H1 (cell line): ENCODE results near the gene SH3BP5. TPM values are rescaled to one million over a fixed set of nuclear protein-coding genes. Genes with fewer than 3 reads are reported as not detected.

ENCODE experiments used
- CTCF ChIA-PET: fragments of 300-600 bp; sonication (Branson Sonifier 250); formaldehyde crosslinking; loops from one replicate; lab custom pipeline; 2021; ENCODE audit not compliant: partially characterized antibody; lab: Charles Lee
- POLR2A ChIA-PET: fragments of 300-600 bp; sonication (Branson Sonifier 250); formaldehyde crosslinking; loops from one replicate; lab custom pipeline; 2021; ENCODE audit warnings: inconsistent platforms; ENCODE audit not compliant: partially characterized antibody; lab: Charles Lee
- DNase-seq, 2 experiments: peaks; one replicate each; pipeline versions ENCODE4 v3.0.0 to v3.0.0-alpha.2; 2010 to 2022; ENCODE audit warnings: low spot score in 2 of 2, low read depth in 1 of 2, mixed read lengths in 1 of 2
- FAIRE-seq: peaks from 2 replicates; lab custom pipeline; 2011; peaks lifted over from hg19 to GRCh38; lab: Jason Lieb, UNC
- H2AFZ ChIP-seq: 2 replicates; pipeline ENCODE4 v1.8.1; 2012; ENCODE audit warnings: low read length, inconsistent platforms
- H2AK5ac ChIP-seq: 2 replicates; pipeline ENCODE4 v1.6.1; 2013; ENCODE audit warnings: low read depth, low read length
- H2BK120ac ChIP-seq: replicated peaks from 2 replicates; pipeline ENCODE3; 2013; ENCODE audit warnings: low read depth, low read length, inconsistent platforms
- H2BK12ac ChIP-seq: 2 replicates; pipeline ENCODE4 v1.6.1; 2013; ENCODE audit warnings: low read depth, low read length
- H2BK15ac ChIP-seq: 2 replicates; pipeline ENCODE4 v1.6.1; 2013; ENCODE audit warnings: low read length
- H2BK20ac ChIP-seq: 2 replicates; pipeline ENCODE4 v1.6.1; 2013; ENCODE audit warnings: low read length
- H2BK5ac ChIP-seq: 2 replicates; pipeline ENCODE4 v1.6.1; 2013; ENCODE audit warnings: low read depth, low read length
- H3K14ac ChIP-seq: 2 replicates; pipeline ENCODE4 v1.6.1; 2013; ENCODE audit warnings: inconsistent platforms; ENCODE audit not compliant: insufficient read length
- H3K18ac ChIP-seq: 2 replicates; pipeline ENCODE4 v1.6.1; 2013; ENCODE audit warnings: low read length; ENCODE audit errors: extremely low read depth
- H3K23ac ChIP-seq: 2 replicates; pipeline ENCODE4 v1.6.1; 2013; ENCODE audit warnings: inconsistent platforms; ENCODE audit not compliant: insufficient read length
- H3K23me2 ChIP-seq: 2 replicates; pipeline ENCODE4 v1.6.1; 2013; ENCODE audit warnings: low read depth, low read length
- H3K27ac ChIP-seq: 2 replicates; pipeline ENCODE4 v1.6.1; 2011; ENCODE audit warnings: low read depth, low read length, inconsistent platforms
- H3K27me3 ChIP-seq, 4 experiments: replicated peaks in 1 of 4; 1 replicate in 1 of 4; 2 replicates in 3 of 4; pipeline versions ENCODE4 v1.6.1 to v1.8.1; 2011 to 2013; ENCODE audit warnings: low read length in 3 of 4, mild to moderate bottlenecking in 3 of 4, inconsistent platforms in 2 of 4, mixed read lengths in 2 of 4, moderate library complexity in 1 of 4; ENCODE audit not compliant: control insufficient read depth in 3 of 4, insufficient read depth in 3 of 4; ENCODE audit errors: extremely low read depth in 1 of 4
- H3K36me3 ChIP-seq, 4 experiments: 2 replicates each; pipeline versions ENCODE4 v1.6.1 to v1.8.1; 2011 to 2013; ENCODE audit warnings: mild to moderate bottlenecking in 4 of 4, low read length in 3 of 4, moderate library complexity in 2 of 4, control low read depth in 1 of 4, inconsistent platforms in 1 of 4; ENCODE audit not compliant: insufficient read depth in 4 of 4, control insufficient read depth in 2 of 4
- H3K4ac ChIP-seq: replicated peaks from 2 replicates; pipeline ENCODE3; 2013; ENCODE audit warnings: low read length, low read depth, mixed read lengths, inconsistent platforms; ENCODE audit not compliant: insufficient read length
- H3K4me1 ChIP-seq, 4 experiments: replicated peaks in 1 of 4; 1 replicate in 1 of 4; 2 replicates in 3 of 4; pipeline versions ENCODE4 v1.6.1 to v1.8.1; 2011 to 2013; ENCODE audit warnings: low read length in 3 of 4, inconsistent platforms in 2 of 4, mixed read lengths in 1 of 4; ENCODE audit not compliant: insufficient read depth in 4 of 4, control insufficient read depth in 3 of 4
- H3K4me2 ChIP-seq, 2 experiments: 2 replicates each; pipeline versions ENCODE4 v1.6.1 to v1.8.1; 2011 to 2013; ENCODE audit warnings: low read depth in 2 of 2, low read length in 2 of 2, control low read depth in 1 of 2, inconsistent platforms in 1 of 2, mild to moderate bottlenecking in 1 of 2; ENCODE audit not compliant: insufficient read depth in 1 of 2
- H3K4me3 ChIP-seq, 4 experiments: fragments of 200-600, 300-600 bp in 1 of 4; sonication (generic), shearing (Covaris generic), sonication (Bioruptor Twin) in 1 of 4; 2 replicates each; pipeline versions ENCODE4 v1.5.1 to v1.8.1; 2011 to 2016; ENCODE audit warnings: low read length in 4 of 4, low read depth in 3 of 4, control low read depth in 2 of 4, inconsistent platforms in 2 of 4, mild to moderate bottlenecking in 2 of 4, mixed read lengths in 1 of 4, moderate library complexity in 1 of 4; ENCODE audit not compliant: insufficient read depth in 2 of 4; ENCODE audit errors: extremely low read depth in 1 of 4
- H3K56ac ChIP-seq: replicated peaks from 2 replicates; pipeline ENCODE3; 2013; ENCODE audit warnings: low read depth, mild to moderate bottlenecking, mixed read lengths, low read length, inconsistent platforms; ENCODE audit not compliant: insufficient read length
- H3K79me1 ChIP-seq: 2 replicates; pipeline ENCODE4 v1.6.1; 2013; ENCODE audit warnings: low read depth, low read length, control low read depth
- H3K79me2 ChIP-seq, 2 experiments: 2 replicates each; pipeline versions ENCODE4 v1.6.1 to v1.8.1; 2012 to 2013; ENCODE audit warnings: low read length in 2 of 2, mild to moderate bottlenecking in 2 of 2, inconsistent platforms in 1 of 2; ENCODE audit not compliant: insufficient read depth in 2 of 2, control insufficient read depth in 1 of 2
- H3K9ac ChIP-seq, 4 experiments: replicated peaks in 1 of 4; 1 replicate in 1 of 4; 2 replicates in 3 of 4; pipeline versions ENCODE4 v1.6.1 to v1.8.1; 2011 to 2013; ENCODE audit warnings: low read depth in 3 of 4, low read length in 3 of 4, control low read depth in 2 of 4, mild to moderate bottlenecking in 2 of 4, moderate library complexity in 2 of 4, inconsistent platforms in 1 of 4; ENCODE audit errors: extremely low read depth in 1 of 4
- H3K9me3 ChIP-seq, 2 experiments: 2 replicates each; pipeline versions ENCODE4 v1.6.1 to v1.8.1; 2012 to 2013; ENCODE audit warnings: mild to moderate bottlenecking in 2 of 2, moderate library complexity in 2 of 2, control low read depth in 1 of 2, inconsistent platforms in 1 of 2, low read depth in 1 of 2, low read length in 1 of 2, mixed read lengths in 1 of 2; ENCODE audit not compliant: insufficient read depth in 2 of 2
- H4K20me1 ChIP-seq, 2 experiments: replicated peaks in 1 of 2; 2 replicates each; pipeline versions ENCODE3 to v1.8.1; 2011 to 2013; ENCODE audit warnings: inconsistent platforms in 2 of 2, low read length in 2 of 2, mild to moderate bottlenecking in 1 of 2; ENCODE audit not compliant: insufficient read depth in 2 of 2, control insufficient read depth in 1 of 2
- H4K5ac ChIP-seq: 2 replicates; pipeline ENCODE4 v1.6.1; 2013; ENCODE audit warnings: low read length, low read depth, mixed read lengths, inconsistent platforms; ENCODE audit not compliant: insufficient read length
- H4K8ac ChIP-seq: 2 replicates; pipeline ENCODE4 v1.8.0; 2013; ENCODE audit warnings: mild to moderate bottlenecking, moderate library complexity, low read length, inconsistent platforms; ENCODE audit not compliant: insufficient read depth; ENCODE audit errors: extremely low read depth
- H4K91ac ChIP-seq: replicated peaks from 2 replicates; pipeline ENCODE3; 2013; ENCODE audit warnings: low read length, mixed read lengths, inconsistent platforms; ENCODE audit not compliant: insufficient read length
- ASH2L ChIP-seq: fragments of 200-600, 300-600 bp; sonication (generic); IDR thresholded peaks from one replicate; pipeline ENCODE4 v1.7.1; 2017; ENCODE audit warnings: low read length
- JUN ChIP-seq: IDR thresholded peaks from 2 replicates; pipeline ENCODE4 v1.6.1; 2011; ENCODE audit warnings: low read depth, mild to moderate bottlenecking, improper control_type of control experiment, low read length
- RXRA ChIP-seq: IDR thresholded peaks from 2 replicates; pipeline ENCODE4 v1.6.1; 2011; ENCODE audit warnings: low read depth, mild to moderate bottlenecking, low read length, moderate library complexity; ENCODE audit not compliant: insufficient read depth
- SAP30 ChIP-seq: fragments of 300-600 bp; sonication (generic); IDR thresholded peaks from 2 replicates; pipeline ENCODE4 v1.7.1; 2012; ENCODE audit warnings: low read length, moderate library complexity, mild to moderate bottlenecking, inconsistent platforms; ENCODE audit not compliant: insufficient read depth, insufficient replicate concordance
- SIX5 ChIP-seq: IDR thresholded peaks from 2 replicates; pipeline ENCODE4 v1.6.1; 2011; ENCODE audit warnings: mild to moderate bottlenecking, low read depth, low read length
- TAF7 ChIP-seq: optimal IDR thresholded peaks from 2 replicates; pipeline ENCODE3; 2011; ENCODE audit warnings: low read depth, mild to moderate bottlenecking, inconsistent platforms, low read length, moderate library complexity, borderline replicate concordance
- TBP ChIP-seq: IDR thresholded peaks from 2 replicates; pipeline ENCODE4 v1.6.1; 2011; ENCODE audit warnings: low read depth, low read length, improper control_type of control experiment
- TEAD4 ChIP-seq: IDR thresholded peaks from 2 replicates; pipeline ENCODE4 v1.6.1; 2012; ENCODE audit warnings: low read depth, low read length, inconsistent platforms, mixed read lengths
- ZNF274 ChIP-seq: IDR thresholded peaks from 2 replicates; pipeline ENCODE4 v1.7.0; 2012; ENCODE audit warnings: low read length, borderline replicate concordance; ENCODE audit errors: extremely low read depth
- WGBS, 2 experiments: shearing (Covaris generic) in 1 of 2; methylation state at CpG; one replicate each; pipeline versions ENCODE4 v1.1.6 to v1.1.7; 2013 to 2015; ENCODE audit warnings: low lambda C conversion rate in 2 of 2, mixed read lengths in 2 of 2, inconsistent platforms in 1 of 2, low coverage in 1 of 2, missing lambda C conversion rate in 1 of 2; ENCODE audit not compliant: insufficient replicate concordance in 2 of 2, insufficient coverage in 1 of 2, insufficient read length in 1 of 2; ENCODE audit errors: extremely low coverage in 1 of 2, missing lambda C conversion rate in 1 of 2; 5-methylcytosine and 5-hydroxymethylcytosine counted together
- polyA plus RNA-seq, 7 experiments: library from polyadenylated mRNA; depleted of rRNA in 3 of 7; stranded (reverse) in 5 of 7; unstranded in 2 of 7; fragments of >200 nt in 5 of 7; fragments of 200-250 nt in 2 of 7; gene quantifications; 1 replicate in 5 of 7; 2 replicates in 1 of 7; 4 replicates in 1 of 7; pipeline versions ENCODE4 v1.2.1 to v1.2.3, GENCODE V29; 2011 to 2013; ENCODE audit warnings: missing spikeins in 2 of 7, mixed read lengths in 2 of 7
- total RNA-seq: library from RNA; stranded (reverse); fragmentation: NEBNext Ultra II Directional; extraction: Animal tissue kit (Norgen Biotek cat#: 25700); gene quantifications from 2 replicates; pipeline ENCODE4 v1.2.1, GENCODE V29; 2021

Gene SH3BP5
- total and polyA plus RNA-seq, 2 of the 8 experiments (the other 6 are each of a cell fraction or from before 2014, with no cell fraction given), result 7.1 to 9.7 TPM

GRCh38 chr3:15368561-15369135, 36.3 kb upstream of the SH3BP5 start:
- no peaks in the 10 kb centered on the region for H3K4me1 ChIP-seq
- ChIA-PET POLR2A (no interaction called here), CTCF (interaction anchor here (0.8 kb wide), 1 partner anchor 36 kb away, joined by 3 read pairs; no protein-coding TSS in a partner anchor)
- H4K8ac ChIP-seq, result peak overlapping the region; percentile 74; the same call in 1 of the 2 replicates
- FAIRE-seq (no peak), DNase-seq (no peak)
- H4K20me1 ChIP-seq, result no peaks in the 10 kb centered on the region
- H3K36me3 ChIP-seq, result no peaks in the 10 kb centered on the region
- H3K9ac ChIP-seq, result no peak overlapping the region
- H2BK120ac ChIP-seq, result no peak overlapping the region
- no peak overlapping the region for H3K4me3 ChIP-seq
- H3K23ac ChIP-seq, result no peak overlapping the region
- H2AK5ac ChIP-seq, result no peak overlapping the region
- H4K5ac ChIP-seq, result no peak overlapping the region
- H2AFZ ChIP-seq, result no peak overlapping the region
- H3K9me3 ChIP-seq, result no peaks in the 10 kb centered on the region
- no peak overlapping the region for H4K91ac ChIP-seq
- no peaks in the 10 kb centered on the region for H3K23me2 ChIP-seq
- H2BK5ac ChIP-seq, result no peak overlapping the region
- no peak overlapping the region for H3K14ac ChIP-seq
- H3K27ac ChIP-seq, result no peak overlapping the region
- no peak overlapping the region for H3K56ac ChIP-seq
- H2BK12ac ChIP-seq, result no peak overlapping the region
- no peak overlapping the region for H3K4ac ChIP-seq
- no peak overlapping the region for H3K4me2 ChIP-seq
- TF ChIP-seq ASH2L, result no peak
- TF ChIP-seq SAP30, result no peak
- TF ChIP-seq SIX5, result no peak
- no peak for TF ChIP-seq RXRA
- TF ChIP-seq TAF7, result no peak
- TF ChIP-seq JUN, result no peak
- no peak for TF ChIP-seq TBP
- no peak for TF ChIP-seq ZNF274
- TF ChIP-seq TEAD4, result no peak
- TF ChIP-seq, all 59 proteins: peak for 0
- Histone ChIP-seq H3K27me3 (no peaks in the 10 kb centered on the region), H3K79me2 (no peaks in the 10 kb centered on the region), H2BK20ac (no peak overlapping the region), H2BK15ac (no peak overlapping the region), H3K18ac (no peak overlapping the region), H3K79me1 (no peaks in the 10 kb centered on the region)
- 83% methylated on average over 6 of the region's 6 CpGs; no CpG with 5 or more reads in 1 of the 2 experiments for WGBS, 2 experiments
